GM21576 (cell line): ENCODE results near the gene CTSG.
"Not testable (repeated sequence)": the region's sequence is repeated elsewhere in the genome, so short reads cannot be mapped to it uniquely, and the experiment has no call there.

Experiments used
- ATAC-seq: cut with Tn5 transposase; IDR thresholded peaks from one replicate; pipeline ENCODE4 v1.9.1; 2021; ENCODE audit warnings: mild to moderate bottlenecking, moderate library complexity; ENCODE audit not compliant: unreplicated experiment

Gene CTSG, protein sequence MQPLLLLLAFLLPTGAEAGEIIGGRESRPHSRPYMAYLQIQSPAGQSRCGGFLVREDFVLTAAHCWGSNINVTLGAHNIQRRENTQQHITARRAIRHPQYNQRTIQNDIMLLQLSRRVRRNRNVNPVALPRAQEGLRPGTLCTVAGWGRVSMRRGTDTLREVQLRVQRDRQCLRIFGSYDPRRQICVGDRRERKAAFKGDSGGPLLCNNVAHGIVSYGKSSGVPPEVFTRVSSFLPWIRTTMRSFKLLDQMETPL

DNA sequence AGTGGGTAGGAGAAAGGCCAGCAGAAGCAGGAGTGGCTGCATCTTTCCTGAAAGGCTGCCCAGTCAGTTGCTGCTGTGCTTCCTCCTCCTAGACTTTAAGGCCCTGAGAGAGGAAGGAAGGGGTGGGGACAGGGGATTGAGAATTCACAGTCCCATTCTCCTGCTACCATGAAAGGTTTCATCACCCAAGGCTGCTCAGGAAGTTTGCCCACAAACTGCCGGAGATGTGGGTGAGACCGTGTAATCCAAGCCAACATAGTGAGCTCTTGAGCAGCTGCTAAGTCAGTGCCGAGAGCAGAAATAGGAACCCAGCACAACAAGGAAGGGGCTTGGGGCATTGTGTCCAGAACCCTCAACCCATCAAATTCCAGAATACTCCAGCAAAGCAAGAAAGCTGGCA is at the start of gene CTSG:
CTSG (minus strand) TSS at position 69 of the 400 bp plus-strand sequence; CDS start at position 42, 27 bp downstream.
- ATAC-seq: no peak

DNA sequence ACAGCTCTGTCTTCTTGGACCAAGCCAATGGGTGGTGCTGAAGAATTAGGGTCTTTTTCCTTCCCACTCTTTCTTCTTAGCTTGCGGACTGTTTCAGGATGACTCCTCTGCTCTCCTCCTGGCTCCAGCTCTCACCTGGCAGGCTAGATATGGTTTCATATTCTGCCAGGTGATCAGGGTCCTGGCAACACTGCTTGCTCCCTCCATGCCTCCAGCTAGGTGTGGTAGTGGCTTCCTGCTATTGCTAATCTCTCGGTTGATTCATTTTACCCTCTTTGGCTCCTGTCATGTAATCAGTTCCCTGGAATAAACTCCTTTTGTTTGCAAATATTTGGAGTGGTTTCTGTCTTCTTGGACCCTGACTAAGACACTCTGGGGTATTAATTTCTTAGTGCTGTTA is 37.7 kb upstream of the CTSG start:
- ATAC-seq: no peak

DNA sequence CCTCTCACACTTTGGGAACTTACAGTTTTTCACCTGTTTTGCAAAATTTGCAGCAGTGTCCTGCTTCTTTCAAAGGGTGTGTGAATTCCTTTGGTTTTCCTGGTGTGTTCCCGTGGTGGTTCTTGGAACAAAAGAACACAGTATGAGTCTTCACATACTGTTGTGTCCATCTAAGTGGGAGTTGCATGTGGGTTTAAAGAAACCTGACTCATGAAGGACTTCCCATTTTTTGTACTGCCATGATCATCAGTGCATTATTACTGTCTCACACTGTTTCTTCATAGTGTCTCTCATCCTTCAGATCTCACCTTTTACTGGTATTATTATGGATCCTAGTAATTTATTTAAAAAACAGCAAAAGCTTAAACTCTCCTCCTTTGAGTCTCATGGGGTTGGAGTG is 37.2 kb upstream of the CTSG start:
- ATAC-seq: no peak

DNA sequence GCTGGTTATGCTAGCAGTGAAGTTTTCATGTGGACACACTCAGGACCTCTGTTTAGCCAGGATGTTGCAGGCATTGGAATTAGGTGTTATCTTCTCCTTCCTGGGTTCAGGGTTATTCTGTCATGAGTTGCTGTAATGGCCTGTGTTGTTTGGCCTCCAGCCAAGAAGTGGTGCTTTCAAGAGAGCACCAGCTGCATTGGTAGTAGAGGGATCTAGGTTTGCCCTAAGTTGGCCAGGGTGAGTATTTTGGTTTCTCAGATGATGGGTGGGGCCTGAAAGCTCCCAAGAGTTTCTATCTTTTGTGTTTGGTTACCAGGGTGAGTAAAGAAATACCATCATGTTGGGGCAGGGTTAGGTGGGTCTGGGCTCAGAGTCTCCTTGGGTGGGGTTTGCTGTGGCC is 36.1 kb upstream of the CTSG start:
- ATAC-seq: no peak

DNA sequence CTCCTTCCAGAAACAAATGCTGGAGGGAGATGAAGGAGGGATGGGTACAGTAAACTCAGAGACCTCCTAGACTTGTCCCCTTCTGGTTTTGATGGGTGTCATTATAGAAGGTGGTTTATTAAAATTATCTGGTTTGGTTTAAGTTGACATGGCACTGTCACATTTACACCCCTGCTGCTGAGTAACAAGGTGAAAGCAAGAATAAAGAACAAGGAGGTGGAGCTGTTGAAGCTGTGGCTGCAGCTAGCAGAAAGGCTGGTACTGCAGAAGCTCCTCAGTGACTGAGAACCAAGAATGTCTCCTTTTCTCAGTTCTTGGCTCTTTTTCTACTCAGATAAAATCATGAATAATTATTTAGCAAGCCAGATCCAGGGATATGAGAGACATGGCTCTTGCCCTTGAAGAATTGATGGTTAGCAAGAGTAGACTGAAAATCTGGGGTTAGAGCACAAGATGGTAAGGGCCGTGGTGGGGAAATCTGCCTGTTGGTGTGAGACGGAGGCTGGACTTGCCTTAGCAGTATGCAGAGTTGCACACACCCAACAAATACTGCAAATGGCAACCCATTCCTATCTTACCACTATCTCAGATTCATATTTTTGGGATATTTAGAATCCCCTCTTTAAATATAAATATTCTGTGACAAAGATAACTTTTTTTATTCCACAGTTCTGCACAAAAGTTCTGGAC is 33.8 kb upstream of the CTSG start, which contains the start of gene GZMH:
GZMH (minus strand) TSS at position 31 of the 690 bp plus-strand sequence. CDS start 72 bp downstream, outside the sequence.
- ATAC-seq: no peak

DNA sequence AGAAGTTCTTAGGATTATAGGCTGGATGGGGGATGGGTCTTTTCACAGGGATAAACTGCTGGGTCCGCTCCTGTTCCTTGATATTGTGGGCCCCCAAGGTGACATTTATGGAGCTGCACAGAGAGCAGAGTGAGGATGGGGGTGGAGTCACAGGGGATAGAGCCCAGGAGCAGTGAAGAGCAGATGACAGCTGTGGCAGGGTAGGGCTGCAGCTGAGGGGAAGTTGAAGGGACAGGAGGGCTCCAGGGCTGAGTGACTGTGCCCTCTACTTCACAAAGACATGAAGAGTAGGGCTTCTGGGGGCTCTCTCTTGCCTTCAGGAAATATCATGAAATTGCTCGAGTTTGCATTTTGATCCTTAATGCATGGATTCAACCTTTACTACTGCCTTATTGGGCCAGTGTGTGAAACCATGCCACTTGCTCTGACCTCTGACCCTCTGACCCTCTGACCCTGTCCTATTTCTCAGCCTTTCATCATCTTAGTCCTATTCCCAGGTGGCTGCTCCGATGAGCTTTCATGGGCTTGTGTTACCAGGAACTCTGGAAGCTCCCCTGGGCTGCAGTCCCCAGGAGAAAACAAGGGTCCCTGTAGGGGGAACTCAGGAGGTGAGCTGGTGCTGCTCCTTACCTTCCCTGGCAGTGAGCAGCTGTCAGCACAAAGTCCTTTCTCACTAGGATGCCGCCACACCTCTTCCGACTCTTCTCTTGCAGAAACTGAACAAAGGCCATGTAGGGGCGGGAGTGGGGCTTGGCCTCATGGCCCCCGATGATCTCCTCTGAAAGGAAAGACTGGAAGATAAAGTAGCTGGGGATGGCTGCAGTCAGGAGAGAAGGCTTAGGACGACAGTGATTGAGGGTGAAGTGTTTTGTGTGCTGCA is 31.8 kb upstream of the CTSG start:
- ATAC-seq: no peak

DNA sequence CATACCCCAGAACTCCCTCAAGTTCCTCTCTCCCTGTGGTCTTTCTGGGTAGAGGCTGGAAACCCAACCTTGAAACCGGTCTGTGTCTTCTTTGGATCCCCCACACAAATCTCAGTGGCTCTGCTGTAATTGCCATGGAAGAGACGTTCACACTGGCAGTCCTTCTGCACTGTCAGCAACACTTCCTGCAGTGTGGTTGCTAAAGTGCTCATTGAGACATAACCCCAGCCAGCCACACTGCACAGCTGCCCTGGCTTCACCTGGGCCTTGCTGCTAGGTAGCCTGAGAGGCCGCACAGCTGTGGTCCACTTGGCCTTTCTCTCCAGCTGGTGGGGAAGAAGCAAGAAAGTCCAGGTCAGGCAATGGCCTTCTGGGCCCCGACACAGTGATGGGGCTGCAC is 31.0 kb upstream of the CTSG start:
- no peak for ATAC-seq

DNA sequence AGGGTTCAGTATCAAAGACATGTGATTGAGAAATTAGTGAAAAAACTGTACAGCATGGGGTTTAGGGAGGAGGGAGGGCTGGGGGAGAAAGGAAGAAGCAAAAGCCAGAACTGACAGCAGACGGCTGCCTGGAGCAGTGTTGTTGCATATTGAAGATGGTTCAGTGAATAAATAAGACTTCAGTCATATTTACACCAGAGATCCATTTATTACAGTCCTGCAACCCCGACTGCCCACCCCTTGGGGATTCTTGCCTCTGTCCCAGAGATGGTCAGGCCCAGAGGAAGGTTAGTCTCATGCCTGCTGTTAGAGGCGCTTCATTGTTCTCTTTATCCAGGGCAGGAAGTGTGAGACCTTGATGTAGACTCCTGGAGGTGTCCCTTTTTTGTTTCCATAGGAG is 30.2 kb upstream of the CTSG start:
- ATAC-seq: no peak

DNA sequence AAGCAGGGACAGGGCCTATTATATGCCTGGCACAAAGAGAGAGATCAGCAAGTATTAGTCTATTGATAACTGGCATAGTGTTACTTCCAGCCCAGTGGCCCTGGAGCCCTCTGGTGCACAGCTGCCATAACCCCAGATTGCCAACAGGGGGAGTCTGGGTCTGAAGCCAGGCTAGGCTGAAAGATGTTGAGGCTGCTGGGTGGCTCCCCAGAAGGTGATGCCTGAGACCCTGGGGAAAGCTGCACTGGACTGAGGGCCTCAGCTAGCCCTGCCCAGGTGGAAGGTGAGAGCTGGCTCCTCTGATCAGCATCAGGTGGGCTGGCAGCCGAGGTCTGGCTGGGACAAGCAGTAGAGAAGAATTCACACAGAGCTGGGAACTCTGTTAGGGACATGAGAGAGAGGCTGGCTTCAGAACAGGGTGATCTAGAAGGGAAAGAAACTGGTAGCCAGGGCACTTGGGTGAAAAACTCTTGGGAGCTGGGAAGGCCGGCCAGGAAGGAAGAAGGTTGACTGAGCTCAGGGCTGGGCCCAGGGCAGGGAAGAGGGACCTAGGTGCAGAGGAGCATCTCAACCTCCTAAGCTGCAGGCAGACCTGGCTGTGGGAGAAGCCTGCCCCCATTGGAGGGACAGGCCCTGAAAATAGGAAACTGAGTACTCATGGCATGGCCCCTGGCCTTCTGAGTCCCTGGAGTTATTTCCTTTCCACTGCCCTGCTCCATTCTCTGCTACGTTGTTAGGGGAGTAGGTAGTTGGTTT is 29.6 kb upstream of the CTSG start:
- peak; percentile 86 for ATAC-seq

DNA sequence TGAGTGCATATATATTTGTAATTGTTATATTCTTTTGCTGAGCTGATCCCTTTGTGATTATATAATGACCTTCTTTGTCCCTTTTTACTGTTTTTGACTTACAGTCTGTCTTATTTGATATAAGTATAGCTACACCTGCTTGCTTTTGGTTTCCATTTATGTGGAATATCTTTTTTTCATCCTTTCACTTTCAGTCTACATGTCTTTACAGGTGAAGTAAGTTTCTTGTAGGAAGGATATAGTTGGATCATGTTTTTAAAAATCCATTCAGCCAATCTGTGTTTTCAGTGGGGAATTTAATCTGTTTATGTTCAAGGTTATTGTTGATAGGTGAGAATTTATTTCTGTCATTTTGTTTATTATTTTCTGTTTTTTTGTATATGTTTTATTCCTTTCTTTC is 21.4 kb upstream of the CTSG start:
- no peak for ATAC-seq

DNA sequence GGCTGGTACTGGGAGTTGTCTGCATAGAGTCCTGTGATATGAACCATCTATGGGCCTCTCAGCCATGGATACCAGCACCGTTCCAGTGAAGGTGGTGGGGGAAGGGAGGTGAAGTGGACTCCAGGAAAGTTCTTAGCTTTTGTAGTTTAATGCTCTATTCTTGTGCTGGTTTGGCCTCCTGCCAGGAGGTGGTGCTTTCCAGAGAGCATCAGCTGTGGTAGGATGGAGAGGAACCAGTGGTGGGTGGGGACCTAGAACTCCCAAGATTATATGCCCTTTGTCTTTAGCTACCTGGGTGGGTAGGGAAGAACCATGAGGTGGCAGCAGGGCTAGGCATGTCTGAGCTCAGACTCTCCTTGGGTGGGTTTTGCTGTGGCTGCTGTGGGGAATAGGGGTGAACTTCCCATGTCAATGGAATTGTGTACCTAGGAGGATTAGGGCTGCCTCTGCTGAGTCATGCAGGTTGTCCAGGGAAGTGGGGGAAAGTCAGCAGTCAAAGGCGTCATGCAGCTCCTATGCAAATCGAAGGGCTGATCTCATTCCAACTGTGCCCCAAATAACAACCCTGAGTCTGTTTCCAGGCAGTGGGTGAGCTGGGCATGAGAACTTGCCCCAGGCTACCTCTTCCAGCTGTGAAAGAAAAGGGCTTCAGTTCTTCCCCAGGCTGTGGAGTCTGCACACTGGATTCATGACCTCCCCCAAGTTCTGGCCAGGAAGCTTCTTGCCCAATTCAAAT is 19.2 kb upstream of the CTSG start:
- ATAC-seq: no peak

DNA sequence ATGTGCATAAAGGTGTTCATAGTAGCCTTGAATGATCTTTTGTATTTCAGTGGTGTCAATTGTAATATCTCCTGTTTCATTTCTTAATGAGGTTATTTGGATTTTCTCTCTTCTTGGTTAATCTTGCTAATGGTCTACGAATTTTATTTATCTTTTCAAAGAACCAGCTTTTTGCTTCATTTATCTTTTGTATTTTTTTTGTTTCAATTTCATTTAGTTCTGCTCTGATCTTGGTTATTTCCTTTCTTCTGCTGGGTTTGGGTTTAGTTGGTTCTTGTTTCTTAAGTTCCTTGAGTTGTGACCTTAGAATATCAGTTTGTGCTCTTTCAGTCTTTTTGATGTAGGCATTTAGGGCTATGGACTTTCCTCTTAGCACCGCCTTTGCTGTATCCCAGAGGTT is 15.0 kb upstream of the CTSG start:
- not testable (repeated sequence) for ATAC-seq

DNA sequence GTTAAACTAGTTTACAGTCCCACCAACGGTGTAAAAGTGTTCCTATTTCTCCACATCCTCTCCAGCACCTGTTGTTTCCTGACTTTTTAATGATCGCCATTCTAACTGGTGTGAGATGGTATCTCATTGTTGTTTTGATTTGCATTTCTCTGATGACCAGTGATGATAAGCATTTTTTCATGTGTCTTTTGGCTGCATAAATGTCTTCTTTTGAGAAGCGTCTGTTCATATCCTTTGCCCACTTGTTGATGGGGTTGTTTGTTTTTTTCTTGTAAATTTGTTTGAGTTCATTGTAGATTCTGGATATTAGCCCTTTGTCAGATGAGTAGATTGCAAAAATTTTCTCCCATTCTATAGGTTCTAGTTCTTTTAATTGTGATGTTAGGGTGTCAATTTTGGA is 8.4 kb upstream of the CTSG start:
- not testable (repeated sequence) for ATAC-seq

DNA sequence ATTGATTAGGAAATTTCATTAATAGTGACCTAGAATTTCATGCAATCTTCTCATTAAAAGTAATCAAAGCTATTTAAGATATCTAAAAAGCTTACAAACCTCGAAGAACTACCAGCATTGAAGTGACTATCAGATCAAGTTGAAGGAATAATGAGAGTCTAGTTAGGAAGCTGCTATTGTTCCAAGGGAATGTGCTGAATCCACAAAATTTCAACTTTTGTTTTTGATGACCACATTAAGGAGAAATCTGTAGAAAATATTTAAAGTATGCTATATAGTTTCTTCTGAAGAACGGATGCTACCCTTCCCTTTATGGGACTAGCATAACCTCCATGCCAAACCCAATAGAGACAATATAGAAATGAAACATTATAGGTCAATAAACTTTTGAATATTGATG is 2.5 kb upstream of the CTSG start:
- ATAC-seq: no peak

DNA sequence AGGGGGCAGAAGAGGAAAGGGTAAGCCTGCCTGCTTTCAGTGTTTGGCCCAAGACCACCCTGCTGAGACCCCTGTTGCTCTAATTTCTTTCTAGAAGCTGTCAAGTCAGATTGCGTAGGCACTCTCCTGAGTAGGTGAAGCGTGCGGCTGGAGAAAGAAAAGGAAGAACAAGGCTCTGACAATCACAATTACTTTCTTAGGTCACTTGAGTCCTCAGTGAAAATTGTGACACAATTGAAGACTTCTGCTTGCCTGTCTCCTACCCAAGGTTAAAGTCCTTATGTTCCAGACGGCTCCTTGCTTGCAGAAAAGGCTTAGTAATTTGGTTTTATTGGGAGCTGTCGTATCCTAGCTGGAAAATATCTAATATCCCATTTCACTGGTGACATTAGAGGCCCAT is 721 bp upstream of the CTSG start:
- ATAC-seq: no peak

DNA sequence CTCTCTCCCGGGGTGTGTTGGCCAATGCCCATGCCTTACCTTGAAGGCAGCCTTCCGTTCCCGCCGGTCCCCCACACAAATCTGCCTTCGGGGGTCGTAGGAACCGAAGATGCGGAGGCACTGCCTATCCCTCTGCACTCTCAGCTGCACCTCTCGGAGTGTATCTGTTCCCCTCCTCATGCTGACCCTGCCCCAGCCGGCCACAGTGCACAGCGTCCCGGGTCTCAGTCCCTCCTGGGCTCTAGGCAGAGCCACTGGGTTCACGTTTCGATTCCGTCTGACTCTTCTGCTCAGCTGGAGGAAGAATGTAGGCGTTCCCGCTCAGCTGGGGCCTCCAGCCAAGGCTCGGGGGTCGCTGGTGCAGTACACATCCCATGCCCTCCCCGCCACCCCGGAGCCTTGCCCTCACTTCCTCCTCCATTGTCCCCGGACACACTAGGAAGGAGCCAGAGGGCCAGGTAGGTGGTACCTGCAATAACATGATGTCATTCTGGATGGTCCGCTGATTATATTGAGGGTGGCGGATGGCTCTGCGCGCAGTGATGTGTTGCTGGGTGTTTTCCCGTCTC is 1.8 kb downstream of the CTSG start:
- no peak for ATAC-seq

DNA sequence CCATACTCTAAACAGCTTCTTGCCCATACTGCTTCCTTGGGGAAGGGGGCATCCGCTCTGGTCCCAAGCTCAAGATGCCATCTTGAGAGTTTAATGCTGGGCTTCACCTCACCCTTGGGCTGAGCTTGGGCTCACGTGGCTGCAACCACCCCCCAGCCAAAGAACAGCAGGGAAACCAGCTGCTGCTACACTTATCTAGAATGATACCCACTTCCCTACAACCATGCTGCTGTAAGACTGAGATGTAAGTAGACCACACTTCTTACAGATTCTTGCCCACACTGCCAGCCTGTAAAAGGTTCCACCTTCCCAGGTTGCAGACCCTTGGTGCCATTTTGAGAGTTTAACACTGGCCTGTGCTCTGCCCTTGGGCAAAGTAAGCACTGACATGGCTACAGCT is 9.7 kb downstream of the CTSG start:
- ATAC-seq: no peak

DNA sequence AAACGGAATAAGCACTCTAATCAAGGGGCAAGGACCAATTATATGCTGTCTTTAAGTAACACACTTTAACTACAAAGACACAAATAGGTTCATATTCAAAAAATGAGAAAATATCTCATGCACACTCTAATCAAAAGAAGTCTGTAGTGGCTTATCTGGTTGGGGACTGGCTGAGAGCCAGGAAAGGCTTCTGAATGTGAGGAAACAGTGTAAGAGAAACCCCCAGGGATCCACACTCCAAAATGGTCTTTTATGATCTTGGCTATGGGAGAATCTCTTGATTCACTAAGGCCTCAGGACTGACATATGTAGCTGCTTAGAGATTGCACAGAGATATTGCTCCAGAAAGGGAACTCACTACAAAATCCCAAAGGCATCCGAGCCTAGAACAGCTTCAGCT is 10.3 kb downstream of the CTSG start:
- no peak for ATAC-seq

DNA sequence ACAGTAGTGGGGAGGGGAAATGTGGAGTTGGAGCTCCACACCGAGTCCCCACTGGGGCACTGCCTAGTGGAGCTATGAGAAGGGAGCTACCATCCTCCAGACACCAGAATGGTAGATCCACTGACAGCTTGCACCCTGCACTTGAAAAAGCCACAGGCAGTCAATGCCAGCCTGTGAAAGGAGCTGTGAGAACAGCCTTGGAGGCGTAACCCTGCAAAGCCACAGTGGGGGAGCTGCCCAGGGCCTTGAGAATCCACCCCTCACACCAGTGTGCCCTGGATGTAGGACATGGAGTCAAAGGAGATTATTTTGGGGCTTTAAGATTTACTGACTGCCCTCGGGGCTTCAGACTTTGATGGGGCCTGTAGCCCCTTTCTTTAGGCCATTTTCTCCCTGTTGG is 12.5 kb downstream of the CTSG start:
- no peak for ATAC-seq

DNA sequence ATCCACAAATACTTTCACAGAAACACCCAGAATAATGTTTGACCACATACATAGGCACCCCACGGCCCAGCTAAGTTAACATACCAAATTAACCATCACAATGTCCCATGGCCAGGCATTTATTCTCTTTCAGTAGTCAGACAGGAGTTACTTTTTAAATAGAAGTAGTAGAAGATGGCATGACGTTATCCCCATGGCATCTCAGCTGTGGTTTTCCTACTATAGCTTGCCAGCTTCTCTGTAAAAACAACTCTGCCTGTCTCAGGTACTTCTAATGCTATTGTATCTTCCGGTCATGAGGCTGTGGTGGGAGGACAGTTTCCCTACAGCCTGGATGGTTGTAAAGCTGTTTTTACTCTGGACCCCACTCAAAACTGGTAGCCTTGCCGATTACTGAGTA is 19.3 kb downstream of the CTSG start:
- ATAC-seq: no peak
